ENCODE results near the gene CDC27.
A peak's percentile ranks its signal among the peaks of the same experiment; 100 is the strongest.
"Not testable (repeated sequence)": the region's sequence is repeated elsewhere in the genome, so short reads cannot be mapped to it uniquely, and the experiment has no call there.

CDC27 gene

GRCh38 chr17:47120521-47121095 is 68.5 kb downstream of the CDC27 start:
- no peak for DNase-seq

- DNase-seq: no peak
Measured at GRCh38 chr17:47119746-47120520, 69.2 kb downstream of the CDC27 start.

DNA sequence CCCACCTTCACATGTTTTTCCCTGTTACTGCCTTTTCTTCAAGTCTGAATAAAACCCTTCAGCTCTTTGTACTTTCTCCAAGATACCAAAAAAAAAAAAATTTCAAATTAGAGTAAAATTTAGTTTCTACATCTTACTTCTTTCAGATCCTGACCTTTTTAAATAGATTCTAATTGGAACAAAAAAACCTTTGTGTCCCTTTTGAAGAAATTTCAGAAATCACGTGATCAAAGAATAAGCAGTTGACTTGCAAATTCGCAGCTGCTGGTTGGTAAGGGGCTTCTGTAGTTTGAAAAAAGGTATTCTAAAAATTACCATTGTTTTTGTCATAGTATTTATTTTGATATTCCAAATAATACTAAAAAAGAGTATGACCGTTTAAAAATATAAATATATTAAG is 71.7 kb downstream of the CDC27 start:
- DNase-seq: no peak

GRCh38 chr17:47106130-47106529 is 83.0 kb downstream of the CDC27 start:
- DNase-seq: no peak

- DNase-seq: not testable (repeated sequence)
Measured at GRCh38 chr17:47105246-47105645, 83.8 kb downstream of the CDC27 start.

GRCh38 chr17:47102914-47103313 is 86.2 kb downstream of the CDC27 start:
- DNase-seq: no peak

DNA sequence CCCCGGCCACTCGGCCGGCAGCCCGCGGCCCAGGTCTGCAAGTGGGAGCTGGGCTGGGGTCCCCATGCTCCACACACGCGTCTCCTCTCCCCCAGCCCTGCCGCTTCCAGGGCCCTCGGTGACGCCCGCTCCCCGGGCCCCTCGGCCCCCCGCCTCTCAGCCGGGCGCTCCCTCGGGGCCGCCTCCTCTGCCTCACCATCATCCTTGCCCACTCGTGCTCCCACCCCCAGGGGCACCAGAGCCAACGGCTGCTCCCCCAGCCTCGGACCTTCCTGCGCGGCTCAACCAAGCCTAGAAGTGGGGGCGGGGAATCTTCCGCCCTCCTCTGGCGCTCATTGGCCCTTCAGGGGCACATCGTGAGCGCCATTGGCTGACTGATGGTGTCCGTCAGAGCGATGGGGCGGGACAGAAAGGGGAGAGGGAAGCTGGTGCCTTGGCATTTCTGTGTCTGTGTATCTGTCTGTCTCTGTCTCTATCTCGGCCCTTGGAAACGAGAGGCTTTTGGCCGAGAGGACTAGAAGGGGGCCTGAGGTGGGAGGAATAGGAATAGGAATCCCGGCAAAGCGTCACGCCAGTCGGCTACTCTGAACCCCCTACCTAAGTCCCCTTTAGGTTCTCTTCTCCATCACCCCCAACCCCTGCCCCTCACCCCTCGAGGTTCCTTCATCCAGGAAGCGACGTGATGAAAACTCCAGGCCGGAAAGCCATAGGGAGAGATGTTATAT is 88.9 kb downstream of the CDC27 start:
- peak; percentile 90 to 91 for DNase-seq

- no peak for DNase-seq
Measured at GRCh38 chr17:47099451-47099986, 89.6 kb downstream of the CDC27 start.

DNA sequence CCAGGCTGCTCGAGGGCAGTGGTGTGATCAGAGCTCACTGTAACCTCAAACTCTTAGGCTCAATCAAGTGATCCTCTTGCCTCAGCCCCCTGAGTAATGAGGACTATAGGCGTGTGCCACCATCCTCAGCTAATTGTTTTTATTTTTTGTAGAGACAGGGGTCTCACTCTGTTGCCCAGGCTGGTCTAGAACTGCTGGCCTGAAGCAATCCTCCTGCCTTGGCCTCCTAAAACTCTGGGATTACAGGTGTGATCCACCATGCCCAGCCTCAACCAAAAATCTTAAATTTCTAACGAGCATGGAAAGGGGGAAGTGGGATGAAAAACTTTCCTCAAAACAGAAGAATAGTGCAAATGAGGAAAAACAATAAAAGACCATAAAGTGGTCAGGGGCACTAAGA is 92.8 kb downstream of the CDC27 start:
- no peak for DNase-seq

DNA sequence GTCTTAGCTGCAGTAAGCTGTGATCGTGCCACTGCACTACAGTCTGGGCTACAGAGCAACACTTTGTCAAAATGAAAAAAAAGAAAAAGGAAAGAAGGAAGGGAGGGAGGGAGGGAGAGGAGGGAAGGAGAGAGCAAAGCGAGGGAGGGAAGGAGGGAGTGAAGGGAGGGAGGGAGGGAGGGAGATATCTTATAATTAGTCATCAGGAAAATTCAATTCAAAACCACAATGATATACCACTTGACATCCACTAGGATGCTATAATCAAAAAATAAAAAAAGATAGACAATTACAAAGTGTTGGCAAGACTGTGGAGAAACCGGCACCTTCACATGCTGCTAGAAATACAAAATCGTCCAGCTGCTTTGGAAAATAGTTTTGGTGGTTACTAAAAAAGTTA is 93.8 kb downstream of the CDC27 start:
- DNase-seq: no peak

DNA sequence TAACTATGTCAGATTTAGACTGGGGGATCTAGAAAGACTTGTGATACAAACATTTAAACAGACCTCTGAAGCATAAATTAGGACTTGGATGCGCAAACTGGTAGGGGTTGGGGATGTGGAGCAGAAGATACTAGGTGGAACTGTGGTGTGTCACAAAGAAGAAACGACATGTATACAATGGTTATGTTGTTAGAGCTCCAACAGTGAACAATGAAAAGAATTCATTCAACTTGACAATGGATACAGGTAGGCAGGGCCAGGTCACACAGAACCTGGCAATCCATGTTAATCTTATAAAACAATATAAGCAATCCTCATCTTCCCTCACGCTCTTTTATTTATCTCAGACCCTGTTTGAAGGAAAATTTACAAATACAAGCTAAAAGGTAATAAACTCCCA is 102.0 kb downstream of the CDC27 start:
- no peak for DNase-seq

GRCh38 chr17:47085736-47086135 is 103.4 kb downstream of the CDC27 start:
- no peak for DNase-seq

- DNase-seq: no peak
Measured at GRCh38 chr17:47078801-47079200, 110.3 kb downstream of the CDC27 start.

DNA sequence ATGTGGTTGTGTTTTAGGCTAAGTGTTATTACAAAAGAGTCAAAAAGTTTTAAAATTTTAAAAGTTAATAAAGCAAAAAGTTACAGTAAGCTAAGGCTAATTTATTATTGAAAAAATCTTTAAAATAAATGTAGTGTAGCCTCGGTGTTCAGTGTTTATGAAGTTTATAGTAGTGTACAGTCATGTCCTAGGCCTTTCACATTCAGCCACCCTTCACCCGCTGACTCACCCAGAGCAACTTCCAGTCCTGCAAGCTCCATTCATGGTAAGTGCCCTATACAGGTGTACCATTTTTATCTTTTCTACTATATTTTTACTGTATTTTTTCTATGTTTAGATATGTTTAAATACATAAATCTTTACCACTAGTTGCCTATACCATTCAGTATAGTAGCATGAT is 111.5 kb downstream of the CDC27 start:
- no peak for DNase-seq

GRCh38 chr17:47076171-47076570 is 112.9 kb downstream of the CDC27 start:
- no peak for DNase-seq

DNA sequence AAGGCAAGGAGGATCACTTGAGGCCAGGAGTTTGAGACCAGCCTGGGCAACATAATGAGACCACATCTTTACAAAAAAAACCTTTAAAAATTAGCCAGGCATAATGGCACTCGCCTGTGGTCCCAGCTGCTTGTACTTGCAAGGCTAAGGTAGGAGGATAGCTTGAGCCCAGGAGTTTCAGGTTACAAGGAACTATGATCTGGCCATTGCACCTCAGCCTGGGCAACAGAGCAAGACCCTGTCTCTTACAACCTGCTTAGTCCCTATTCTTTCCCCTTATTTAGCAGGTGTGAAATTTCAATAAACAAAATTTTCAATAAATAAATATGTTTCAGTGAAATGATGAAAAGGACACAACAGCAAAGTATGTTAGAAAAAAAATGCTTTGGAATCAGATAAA is 114.7 kb downstream of the CDC27 start:
- not testable (repeated sequence) for DNase-seq

DNA sequence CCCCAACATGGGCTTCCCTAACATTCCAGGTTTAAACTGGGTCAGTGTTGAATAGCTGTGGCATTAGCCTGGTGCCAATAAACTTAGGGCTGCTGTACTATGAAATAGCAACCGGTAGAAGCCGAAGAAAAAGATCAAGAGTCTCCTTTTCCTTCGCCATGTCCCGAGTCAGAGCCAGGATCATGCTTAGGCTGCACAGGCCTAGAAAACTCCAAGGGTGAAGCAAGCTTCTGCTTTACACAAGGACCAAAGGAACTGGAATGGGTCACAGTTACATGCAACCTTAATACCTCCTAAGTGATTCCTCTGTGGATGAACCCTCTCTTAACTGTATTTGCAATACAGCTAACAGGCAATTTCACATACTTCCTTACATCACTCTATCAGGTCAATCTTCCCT is 115.5 kb downstream of the CDC27 start:
- DNase-seq: not testable (repeated sequence)

DNA sequence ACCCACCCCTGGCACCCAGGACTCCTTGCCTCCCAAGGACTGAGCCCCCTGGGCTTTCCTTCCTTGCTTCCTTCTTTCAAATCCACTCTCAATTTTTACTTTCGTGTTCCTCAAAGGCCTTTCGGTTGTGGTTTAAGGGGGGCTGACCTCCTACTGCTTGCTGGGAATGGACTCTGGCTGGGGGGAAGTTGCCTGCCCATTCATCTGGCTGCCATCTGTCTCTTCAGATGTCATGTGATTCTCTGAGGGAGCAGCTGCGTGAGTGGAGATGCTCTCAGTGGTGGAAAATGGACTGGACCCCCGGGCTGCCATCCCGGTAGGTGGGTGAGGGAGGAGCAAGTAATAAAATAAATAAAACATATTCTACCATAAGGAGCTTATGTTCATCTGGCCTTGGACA is 116.2 kb downstream of the CDC27 start:
- no peak for DNase-seq

DNA sequence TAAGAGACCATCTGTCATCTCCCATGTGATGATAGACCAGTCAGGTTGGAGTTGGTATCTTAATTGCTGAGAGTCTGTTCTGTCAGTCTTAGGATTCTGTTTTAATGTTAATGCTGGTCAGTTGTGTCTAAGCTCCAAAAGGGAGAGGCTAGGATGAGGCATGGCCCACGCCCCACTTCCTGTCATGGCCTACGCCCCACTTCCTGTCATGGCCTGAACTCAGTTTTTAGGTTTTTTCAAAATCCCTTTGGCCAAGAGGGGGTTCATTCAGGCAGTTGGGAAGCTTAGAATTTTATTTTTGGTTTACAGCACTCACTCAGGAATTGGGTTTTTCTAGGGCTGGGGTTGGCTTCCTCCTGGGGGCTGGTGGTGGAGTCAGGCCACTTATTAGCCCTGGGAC is 117.9 kb downstream of the CDC27 start:
- DNase-seq: not testable (repeated sequence)

DNA sequence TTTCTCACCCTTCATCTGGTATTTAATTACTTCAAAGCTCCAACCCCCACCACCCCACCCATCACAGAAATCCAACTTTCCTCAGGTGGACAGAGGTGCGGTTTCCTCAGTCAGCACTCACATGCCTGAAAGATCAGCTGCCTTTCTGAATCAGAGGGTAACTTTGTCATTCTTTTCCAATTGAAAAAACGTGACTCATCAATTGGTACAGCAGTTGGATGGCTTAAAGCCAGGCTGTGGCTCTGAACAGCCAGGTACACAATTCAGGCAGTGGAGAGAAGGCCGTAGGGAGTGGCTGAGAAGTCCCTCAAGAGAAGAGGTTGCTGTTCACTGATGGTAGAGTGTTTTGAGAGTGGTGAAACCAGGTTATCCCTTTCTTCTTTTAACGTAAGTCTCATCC is 118.8 kb downstream of the CDC27 start:
- not testable (repeated sequence) for DNase-seq
